ENCODE measurements around the gene IQCE.
"Not testable (repeated sequence)": the region's sequence is repeated elsewhere in the genome, so short reads cannot be mapped to it uniquely, and the experiment has no call there.

Gene IQCE

DNA sequence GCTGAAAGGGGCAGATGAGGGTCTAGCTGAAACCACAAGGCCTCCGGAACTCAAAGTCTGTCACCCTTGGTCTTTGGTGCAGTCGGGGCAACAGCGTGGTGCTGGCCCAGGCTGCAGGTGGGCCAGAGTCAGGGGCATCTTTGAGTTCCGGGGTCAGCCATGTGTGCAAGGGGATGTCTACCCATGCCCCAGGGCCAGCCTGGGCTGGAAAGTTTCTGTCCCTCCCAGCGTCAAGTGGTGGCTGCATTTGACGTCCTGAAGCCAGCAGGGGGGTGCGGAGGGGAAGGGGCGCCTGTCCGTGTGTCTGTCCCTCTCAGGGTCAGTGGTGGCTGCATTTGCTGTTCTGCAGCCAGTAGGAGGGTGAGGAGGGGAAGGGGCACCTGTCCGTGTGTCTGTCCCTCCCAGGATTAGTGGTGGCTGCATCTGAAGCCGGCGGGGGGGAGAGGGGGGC, 4.1 kb upstream of the IQCE start:
- no peak for DNase-seq

DNA sequence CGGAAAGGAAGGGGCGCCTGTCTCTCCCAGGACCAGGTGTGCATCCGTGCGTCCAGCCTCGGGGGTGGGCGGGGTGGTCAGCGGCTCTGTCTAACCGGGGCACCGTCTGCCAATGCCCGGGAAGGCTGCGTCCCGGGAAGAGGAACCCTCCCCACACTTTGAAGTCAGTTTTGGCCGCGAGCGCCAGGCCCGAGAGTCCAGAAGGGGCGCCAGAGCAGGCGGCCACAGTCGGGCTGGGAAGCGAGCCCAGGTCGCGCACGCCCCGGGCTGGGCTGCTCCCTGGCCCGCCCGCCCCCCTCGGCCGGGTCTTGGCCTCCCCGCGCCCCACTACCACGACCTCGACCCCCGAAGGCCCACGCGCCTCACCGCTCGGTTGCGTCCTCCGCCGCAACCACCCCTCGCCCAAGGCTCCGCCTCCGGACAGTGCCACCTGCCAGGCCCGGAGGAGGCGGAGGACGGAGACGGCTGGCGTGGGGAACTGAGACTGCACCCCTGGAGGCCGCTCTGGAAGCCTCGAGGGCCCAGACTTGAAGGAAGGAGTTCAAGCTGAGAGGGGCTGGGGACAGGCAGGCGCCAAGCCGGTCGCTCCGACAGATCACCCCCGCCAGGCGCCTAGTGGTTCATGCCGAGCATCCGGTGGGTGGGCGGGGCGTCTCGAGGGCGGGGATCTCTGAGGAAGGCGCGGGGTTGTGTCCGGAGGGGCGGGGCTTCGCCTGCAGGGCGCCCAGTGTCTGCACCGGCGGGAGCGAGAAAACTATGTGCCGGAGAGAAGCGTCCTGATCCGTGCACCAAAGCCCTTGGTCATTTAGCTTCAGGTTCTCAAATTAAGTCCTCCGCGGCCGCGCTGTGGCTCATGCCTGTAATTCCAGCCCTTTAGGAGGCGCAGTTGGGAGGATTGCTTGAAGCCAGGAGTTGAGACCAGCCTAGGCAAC, 3.4 kb upstream of the IQCE start, which contains the start of gene BRAT1:
Gene BRAT1 (minus strand): TSS at position 404 of the 932 bp plus-strand sequence. CDS start 1,093 bp downstream, outside the sequence.
- peak; percentile 89 for DNase-seq

DNA sequence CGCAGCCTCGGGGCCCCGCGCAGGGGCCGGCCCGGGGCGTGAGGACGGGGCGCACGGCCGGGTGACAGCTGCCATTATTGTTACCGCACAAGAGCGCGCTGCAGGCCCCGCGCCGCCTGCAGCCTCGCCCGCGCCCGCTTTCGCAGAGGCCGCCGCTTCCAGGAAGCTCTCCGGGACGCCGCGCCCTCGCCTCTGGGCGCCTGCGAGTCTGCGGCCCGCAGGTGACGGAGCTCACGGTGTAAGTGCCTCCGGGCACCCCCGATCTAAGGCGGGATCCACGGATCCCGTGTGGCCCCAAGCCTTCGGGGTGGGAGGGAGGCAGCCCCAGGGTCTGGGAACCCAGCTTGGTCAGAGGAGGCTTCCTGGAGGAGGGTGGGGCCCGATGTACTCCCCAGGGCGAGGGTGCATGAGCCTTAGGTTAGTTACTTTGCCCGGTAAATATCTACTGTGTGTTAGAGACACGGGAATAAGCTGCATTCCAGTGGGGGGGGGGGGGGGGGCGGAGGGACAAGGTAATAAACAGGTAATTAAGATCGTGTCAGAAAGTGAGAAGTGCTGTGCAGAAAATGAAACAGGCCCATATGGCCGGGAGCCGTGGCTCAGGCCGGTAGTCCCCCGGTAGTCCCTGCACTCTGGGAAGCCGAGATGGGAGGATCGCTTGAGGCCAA, 638 bp downstream of the IQCE start:
- no peak for DNase-seq

DNA sequence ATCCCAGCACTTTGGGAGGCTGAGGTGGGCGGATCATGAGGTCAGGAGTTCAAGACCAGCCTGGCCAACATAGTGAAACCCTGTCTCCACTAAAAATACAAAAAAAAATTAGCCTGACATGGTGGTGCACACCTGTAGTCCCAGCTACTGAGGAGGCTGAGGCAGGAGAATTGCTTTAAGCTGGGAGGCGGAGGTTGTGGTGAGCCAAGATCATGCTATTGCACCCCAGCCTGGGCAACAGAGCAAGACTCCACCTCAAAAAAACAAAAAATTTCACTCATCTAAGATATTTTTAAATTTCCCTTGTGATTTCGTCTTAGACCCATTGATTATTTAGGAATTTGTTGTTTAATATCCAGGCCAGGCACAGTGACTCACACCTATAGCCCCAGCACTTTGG, 5.2 kb downstream of the IQCE start:
- not testable (repeated sequence) for DNase-seq

DNA sequence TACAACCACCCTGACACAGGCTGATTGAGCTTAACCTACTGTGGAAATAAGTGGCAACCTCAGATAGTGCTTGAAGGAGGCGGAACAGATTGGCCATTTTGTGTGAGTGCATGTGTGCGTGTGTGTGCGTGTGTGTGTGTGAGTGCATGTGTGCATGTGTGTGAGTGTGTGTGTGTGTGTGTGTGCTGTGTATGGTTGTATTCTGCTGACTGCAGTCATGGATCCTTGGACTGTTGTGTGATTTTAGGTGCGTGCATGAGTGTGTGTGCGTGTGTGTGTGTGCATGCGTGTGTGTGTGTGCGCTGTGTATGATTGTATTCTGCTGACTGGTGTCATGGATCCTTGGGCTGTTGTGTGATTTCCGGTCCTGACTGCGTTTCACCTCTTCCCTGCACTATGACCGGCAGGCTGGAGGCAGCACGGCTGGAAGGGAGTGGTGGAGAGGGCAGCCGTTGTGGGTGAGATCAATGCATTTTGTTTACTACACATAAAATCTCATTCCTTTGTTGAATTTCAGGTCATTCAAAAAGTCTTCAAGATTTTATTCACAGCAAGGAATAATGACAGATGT, 6.3 kb downstream of the IQCE start:
- DNase-seq = no peak

DNA sequence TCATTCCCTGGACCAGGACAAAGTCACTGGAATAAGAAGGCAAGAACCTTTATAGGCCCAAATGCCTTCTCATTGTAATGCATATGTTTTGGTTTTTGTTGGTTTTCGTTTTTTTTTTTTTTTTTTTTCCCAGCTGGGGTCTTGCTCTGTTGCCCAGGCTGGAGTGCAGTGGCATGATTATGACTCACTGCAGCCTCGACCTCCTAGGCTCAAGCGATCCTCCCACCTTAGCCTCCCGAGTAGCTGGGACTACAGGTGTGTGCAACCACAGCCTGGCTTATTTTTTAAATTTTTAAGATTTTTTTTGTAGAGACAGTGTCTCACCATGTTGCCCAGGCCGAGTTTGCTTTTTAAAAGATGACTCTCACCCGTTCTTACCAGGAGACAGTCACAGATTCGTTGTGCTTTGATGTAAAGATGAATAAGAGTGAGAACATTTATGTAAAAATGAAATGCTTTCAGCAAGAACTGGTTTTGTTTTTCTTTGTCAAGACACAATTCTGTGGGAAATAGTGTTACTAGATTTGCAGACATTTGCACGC, 7.6 kb downstream of the IQCE start:
- DNase-seq = no peak

DNA sequence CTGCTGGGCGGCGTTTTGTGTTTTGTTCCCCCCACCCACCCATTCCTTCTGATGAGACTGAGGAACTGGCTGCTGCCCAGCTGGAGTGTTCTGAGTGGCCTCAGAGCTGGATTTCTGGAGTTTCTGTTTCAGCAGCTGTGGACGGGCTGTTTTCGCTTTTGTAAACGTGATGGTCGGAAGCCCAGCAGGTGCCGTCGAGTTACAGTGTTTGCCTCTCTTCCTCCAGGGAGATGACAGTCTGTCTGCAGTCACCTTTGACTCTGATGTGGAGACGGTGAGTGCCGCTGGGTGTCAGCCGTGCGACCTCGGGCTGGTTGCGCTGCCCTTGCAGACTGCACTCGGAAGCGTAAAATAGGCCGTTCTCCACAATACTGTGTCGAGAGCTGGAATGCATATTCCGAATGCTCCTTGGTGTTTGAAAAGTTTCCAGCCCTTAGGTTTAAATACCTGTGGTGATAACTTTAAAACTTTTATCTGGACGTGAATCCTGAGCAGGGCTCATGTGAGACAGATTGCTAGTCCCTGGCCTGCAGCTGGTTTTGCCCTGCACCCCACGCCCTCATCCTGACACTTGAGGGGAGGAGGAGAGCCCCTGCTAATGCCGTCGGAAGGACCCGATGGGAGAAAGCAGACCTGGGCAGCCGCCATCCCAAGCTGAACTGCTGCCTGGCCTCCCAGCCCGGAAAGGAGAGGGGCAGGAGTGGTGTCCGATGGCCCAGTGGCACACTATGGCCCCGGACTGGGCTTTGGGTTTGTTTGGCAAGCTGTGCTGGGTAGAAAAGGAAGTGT, 8.3 kb downstream of the IQCE start:
- no peak for DNase-seq

DNA sequence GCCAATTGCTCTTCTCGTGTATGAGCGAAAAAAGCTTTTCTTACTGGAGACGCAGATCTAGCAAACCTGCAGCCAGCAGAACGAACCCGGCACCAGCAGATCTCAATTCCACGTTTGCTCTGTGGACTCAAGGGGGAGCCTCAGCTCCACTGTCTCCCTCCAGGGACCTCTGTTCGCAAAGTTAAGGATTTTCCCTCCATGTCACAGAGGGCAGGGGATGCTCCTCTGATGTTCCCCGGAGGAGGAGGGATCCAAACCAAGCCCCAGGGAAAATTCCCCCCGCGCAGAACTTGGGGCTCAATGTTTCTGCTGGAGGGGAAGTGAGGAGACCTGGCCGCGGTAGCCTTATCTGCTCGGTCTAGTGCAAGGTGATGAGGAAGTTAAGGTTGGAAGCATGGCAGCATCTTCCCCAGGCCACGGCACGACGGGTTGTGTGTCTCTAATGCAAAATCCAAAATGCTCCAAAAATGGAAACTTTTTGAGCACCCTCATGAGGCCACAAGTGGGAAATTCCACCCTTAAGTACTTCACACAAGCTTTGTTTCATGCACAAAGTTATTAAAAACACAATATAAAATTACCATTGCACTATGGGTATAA, 9.0 kb downstream of the IQCE start:
- DNase-seq = no peak

DNA sequence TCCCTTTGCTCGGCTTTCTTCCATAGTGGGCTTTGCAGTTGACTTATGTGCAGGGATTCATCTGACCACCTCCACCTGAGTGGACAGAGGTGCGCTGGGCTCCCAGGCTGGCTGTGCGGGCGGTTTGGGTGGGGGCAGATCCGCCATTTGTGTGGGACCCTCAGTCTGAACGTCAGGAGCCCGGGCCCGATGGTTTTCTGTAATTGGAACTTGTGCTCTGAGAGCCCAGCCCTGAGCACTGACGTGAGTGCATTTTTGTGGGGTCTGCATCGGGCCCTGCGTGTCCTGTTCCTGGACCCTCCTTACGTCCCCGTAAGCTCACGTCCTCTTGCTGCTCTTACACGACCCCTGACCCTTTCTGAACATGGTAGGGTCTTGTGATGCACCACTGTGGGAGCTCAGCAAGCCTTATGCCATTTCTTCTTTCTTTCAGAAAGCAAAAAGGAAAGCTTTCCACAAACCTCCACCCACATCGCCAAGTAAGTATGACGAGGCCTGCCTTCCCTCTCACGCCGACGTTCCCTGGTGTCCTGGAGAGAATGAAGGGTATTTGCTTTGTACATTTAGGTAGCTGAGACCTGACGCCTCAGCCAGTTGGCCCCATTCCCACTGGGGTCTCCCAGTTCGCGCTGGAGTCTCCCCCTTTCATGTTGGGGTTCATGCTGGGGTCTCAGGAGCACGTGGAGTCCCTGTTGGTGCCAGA, 9.9 kb downstream of the IQCE start:
- no peak for DNase-seq

DNA sequence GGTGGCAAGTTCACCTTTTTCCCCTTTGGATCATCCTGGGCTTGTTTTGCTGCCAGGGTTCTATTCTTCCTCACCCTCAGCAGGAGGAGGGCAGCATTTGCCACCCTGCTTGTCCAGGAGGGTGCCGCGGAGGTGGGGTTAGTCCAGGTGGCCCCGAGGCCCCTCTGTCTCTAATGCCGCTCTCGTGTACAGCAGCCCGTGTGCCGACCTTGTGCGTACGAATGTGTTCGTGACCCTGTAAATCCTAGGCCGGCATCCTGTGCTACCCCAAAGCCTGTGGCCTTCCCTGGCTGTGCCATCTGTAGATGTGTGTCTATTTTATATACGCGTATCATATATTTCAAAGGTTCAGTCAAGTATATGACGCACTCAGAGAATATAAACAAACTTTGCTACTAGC, 10.6 kb downstream of the IQCE start:
- no peak for DNase-seq

DNA sequence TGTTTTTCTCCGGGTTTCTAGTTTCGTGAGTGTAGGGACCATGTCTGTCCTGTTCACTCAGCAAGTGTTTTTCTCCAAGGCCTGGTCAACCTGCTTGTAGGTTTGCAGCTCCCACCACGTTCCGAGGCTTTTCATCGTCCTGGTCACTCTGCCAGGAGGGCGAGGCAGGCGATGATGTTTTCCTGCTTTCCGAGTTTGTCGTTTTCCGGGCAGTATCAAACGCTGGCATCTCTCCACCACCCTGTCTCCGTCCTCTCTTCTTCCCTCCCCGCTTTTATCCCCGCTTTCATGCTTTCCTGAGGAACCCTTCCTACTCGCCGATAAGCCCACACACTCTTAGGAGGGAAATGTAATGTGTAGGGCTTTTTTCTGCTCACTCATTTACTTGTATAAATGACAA, 11.2 kb downstream of the IQCE start:
- no peak for DNase-seq

DNA sequence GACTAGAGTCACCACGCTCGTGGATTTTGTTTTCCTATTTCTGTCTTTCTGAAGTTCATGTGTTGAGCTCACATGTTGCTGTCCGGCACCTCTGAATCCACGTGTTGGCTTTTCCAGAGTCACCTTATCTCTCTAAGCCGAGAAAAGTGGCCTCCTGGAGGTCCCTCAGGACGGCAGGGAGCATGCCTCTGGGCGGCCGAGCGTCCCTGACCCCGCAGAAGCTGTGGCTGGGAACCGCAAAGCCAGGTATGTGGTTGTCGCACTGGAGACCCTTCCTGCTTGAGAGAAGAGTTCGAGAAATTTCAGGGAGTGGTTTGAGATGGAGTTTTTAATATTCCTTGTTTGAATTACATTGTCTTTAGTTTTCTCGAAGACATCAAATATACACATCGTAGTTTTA, 12.6 kb downstream of the IQCE start:
- DNase-seq = no peak

DNA sequence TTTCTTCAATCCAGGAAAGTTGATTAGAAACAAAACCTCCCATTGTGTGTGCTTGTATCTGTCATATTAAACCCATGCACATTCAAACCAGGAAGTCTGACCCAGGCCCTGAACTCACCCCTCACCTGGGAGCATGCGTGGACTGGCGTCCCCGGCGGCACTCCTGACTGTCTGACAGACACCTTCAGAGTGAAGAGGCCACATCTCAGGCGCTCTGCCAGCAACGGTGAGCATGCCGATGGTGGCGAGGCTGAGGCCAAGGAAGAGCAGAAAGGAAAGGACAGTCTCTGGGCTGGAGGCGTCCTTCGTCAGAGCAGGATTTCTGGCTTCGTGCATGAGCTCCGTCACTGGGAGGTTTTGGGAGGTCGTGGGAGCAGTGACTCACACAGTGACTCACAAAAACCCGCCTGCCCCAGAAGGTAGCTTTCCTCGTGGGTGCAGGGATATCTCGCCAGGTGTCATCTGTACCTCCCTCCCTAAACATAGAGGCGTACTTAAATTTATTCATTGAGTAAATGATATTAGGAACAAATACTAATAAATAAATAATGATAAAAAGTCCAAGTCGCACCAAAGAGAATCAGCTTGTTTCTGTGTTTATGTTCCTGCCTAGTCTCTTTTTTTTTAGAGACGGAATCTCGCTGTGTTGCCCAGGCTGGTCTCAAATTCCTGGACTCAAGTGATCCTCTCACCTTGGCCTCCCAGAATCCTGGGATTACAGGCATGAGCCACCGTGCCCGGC, 13.5 kb downstream of the IQCE start:
- DNase-seq = no peak

DNA sequence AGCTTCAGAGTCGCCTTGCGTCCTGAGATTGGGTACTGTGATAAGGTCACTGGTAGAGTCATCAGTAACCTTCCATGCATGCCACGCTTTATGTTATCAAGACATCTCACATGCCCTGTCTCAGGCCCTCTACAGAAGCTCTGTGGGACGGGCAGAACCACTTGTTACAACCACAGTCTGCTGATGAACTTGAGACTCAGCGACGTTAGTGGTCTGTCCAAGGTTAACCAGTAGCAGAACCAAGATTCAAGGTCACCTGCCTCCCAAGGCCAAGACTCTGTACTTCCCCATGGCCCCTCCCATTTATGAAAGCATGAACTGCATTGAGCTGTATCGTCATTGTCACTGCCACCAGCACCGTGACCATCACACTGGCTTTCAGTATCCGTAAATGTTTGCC, 15.0 kb downstream of the IQCE start:
- DNase-seq = no peak

DNA sequence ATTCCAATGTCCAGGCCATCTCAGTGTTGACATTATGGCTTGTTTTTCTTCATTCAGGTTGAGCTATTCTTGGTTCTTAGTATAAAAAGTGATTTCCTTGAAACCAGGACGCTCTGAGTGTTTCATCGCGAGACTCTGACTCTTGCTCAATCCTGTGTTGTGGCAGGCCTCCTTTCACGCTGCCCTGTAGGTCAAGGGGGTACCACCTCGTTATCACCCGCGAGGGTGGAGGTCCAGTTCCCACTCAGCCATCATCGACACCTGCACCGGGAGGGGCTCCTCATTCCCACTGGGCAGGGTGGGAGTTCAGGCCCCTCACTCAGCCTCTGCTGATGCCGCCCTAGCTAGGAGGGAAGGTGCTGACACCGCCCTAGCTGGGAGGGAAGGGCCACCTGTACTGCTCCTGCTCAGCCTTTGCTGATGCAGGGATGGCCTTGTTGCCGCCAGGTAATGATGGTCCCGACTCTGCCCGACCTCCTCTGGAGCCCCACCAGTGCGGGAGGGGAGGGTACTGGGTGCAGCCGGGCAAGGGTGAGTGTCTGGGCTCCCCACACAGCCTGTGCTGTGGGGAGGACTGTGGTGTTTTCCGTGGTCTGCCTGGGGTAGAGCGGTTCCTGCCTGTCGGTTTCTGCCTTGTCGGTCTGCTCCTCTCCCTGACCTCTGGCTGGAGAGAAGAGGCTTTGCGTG, 16.4 kb downstream of the IQCE start:
- no peak for DNase-seq

DNA sequence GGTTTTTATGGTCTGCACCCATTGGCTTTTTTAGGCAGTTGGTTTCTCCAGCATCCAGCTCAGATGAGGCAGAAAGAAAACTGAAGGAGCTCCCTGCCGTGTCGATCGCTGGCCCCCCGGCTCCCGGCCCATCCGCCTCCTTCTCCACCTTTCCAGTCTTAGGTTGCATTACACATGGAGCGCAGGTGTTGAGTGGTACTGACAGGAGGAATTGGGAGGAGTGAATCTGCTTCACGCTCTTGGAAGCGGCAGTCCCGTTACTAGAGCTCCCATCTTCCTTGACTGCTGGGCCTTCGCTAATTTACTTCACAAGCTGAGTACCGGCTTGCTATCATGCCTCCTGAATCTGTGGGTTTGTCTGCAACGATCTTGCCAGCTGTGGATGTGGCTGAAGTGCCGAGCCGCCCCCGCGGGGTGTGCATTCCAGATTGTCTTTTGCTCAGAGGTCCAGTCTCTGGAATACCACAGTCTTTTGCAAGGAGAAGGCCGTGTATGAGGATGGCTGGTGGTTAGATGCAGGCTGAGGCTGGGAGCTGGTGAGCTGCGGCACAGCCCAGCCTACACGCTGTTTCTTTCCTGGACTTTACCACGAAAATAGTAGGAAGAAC, 17.1 kb downstream of the IQCE start:
- DNase-seq = no peak

DNA sequence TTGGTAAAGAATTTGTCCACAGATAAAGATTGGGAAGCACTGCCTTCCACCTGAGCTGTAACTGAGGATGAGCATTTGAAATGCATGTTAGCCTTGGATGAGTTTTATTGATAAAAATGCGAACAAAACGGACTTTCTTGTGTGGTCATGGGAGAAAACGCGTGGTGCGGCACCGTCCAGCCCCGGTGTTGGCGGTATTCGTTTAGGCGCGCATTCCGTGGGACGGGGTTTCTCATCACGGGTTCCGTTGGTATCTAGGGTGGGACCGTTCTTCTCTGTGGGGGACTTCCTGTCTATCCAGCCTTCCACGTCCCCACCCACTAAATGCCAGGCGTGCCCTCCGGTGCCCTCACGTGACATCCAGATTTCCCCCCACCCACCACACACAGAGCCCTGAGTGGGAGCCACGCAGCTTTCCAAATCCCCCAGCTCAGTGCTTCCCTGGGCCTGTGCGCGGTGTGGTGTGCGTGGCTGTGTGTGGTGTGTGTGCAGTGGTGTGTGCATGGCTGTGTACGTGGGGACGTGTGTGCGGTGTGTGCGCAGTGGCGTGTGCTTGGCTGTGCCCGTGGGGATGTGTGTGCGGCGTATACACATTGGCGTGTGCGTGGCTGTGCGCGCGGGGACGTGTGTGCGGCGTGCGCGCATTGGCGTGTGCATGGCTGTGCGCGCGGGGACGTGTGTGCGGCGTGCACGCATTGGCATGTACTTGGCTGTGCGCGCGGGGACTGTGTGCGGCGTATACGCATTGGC, 18.1 kb downstream of the IQCE start:
- DNase-seq = no peak

DNA sequence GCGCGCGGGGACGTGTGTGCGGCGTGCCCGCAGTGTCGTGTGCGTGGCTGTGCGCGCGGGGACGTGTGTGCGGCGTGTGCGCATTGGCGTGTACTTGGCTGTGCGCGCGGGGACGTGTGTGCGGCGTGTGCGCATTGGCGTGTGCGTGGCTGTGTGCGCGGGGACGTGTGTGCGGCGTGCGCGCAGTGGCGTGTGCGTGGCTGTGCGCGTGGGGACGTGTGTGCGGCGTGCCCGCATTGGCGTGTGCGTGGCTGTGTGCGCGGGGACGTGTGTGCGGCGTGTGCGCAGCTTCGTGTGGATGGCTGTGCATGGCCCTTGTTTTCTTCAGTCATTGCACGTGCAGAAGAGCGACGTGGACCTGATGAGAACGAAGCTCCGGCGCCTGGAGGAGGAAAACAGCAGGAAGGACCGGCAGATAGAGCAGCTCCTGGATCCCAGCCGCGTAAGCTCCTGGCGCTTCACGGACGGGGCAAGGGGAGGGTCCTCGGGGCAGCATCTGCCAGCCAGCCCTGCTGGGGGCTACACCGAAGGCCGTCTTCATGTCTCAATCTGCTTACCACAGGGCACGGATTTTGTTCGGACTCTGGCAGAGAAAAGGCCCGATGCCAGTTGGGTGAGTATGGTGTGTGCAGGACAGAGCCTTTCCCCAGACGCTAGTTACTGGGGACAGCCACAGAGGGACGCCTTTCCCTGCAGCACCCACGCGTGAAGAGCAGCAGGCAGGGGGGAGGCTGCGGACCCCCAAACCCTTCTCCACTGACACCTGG, 19.3 kb downstream of the IQCE start:
- no peak for DNase-seq
